ENCODE measurements around the gene EFTUD2. TPM values are rescaled to one million over a fixed set of nuclear protein-coding genes. Genes with fewer than 3 reads are reported as not detected.

The EFTUD2 gene
- total RNA-seq, 2 donors from 2014 or later: 56.0 to 88.0 TPM

GRCh38 chr17:44865231-44865660 is 34.0 kb downstream of the EFTUD2 start:
- intact Hi-C loops (cut with DNase I): loop anchor here (5.0 kb wide), 1 partner anchor 38 kb away; no protein-coding TSS in a partner anchor
- H3K27ac ChIP-seq: no peak overlapping the region
- no peak overlapping the region for H3K4me3 ChIP-seq
- H3K4me1 ChIP-seq (replicated peaks): no peaks in the 10 kb centered on the region
- H3K27me3 ChIP-seq (replicated peaks; ENCODE audit: insufficient read depth): no peaks in the 10 kb centered on the region
- WGBS: 13% methylated on average over 1 of the region's 1 CpG
- peak; percentile 62 for DNase-seq (ENCODE audit: low spot score)
- H3K36me3 ChIP-seq: peaks cover 0 to 1% of the 10 kb centered on the region in 2 donors
- H3K9me3 ChIP-seq: no peaks in the 10 kb centered on the region
- TF ChIP-seq POLR2AphosphoS5 (IDR thresholded peaks at IDR 0.05): peak; percentile 62
- peak; percentile 74 to 87 (median 81) for TF ChIP-seq CTCF (IDR thresholded peaks at IDR 0.05)
- TF ChIP-seq POLR2A (IDR thresholded peaks at IDR 0.05): no peak

- Histone ChIP-seq H3K27ac (peak overlapping the region in 1 of 2 donors; percentile 30), H3K36me3 (peaks cover 0 to 5% of the 10 kb centered on the region in 2 donors), H3K4me3 (no peak overlapping the region), H3K27me3 (replicated peaks; ENCODE audit: insufficient read depth) (no peaks in the 10 kb centered on the region), H3K4me1 (replicated peaks) (no peaks in the 10 kb centered on the region), H3K9me3 (no peaks in the 10 kb centered on the region)
- TF ChIP-seq POLR2AphosphoS5 (IDR thresholded peaks at IDR 0.05) (no peak), CTCF (IDR thresholded peaks at IDR 0.05) (no peak), POLR2A (IDR thresholded peaks at IDR 0.05) (no peak)
- DNase-seq (ENCODE audit: low spot score): no peak
- intact Hi-C loops (cut with DNase I): loop anchor here (5.0 kb wide), 1 partner anchor 38 kb away; no protein-coding TSS in a partner anchor
- WGBS: 66% methylated on average over 10 of the region's 10 CpGs
These were observed 34.4 kb downstream of the EFTUD2 start for GRCh38 chr17:44864831-44865230.

GRCh38 chr17:44863061-44863918 is 36.0 kb downstream of the EFTUD2 start:
- Histone ChIP-seq H3K27me3 (replicated peaks; ENCODE audit: insufficient read depth) (no peaks in the 10 kb centered on the region), H3K27ac (no peak overlapping the region), H3K36me3 (peaks cover 1 to 5% of the 10 kb centered on the region in 2 donors), H3K9me3 (no peaks in the 10 kb centered on the region), H3K4me1 (replicated peaks) (no peaks in the 10 kb centered on the region), H3K4me3 (no peak overlapping the region)
- intact Hi-C loops (cut with DNase I): no loop called here
- WGBS: 81% methylated on average over 12 of the region's 12 CpGs
- TF ChIP-seq POLR2A (IDR thresholded peaks at IDR 0.05) (no peak), POLR2AphosphoS5 (IDR thresholded peaks at IDR 0.05) (no peak), CTCF (IDR thresholded peaks at IDR 0.05) (no peak)
- no peak for DNase-seq (ENCODE audit: low spot score)

DNA sequence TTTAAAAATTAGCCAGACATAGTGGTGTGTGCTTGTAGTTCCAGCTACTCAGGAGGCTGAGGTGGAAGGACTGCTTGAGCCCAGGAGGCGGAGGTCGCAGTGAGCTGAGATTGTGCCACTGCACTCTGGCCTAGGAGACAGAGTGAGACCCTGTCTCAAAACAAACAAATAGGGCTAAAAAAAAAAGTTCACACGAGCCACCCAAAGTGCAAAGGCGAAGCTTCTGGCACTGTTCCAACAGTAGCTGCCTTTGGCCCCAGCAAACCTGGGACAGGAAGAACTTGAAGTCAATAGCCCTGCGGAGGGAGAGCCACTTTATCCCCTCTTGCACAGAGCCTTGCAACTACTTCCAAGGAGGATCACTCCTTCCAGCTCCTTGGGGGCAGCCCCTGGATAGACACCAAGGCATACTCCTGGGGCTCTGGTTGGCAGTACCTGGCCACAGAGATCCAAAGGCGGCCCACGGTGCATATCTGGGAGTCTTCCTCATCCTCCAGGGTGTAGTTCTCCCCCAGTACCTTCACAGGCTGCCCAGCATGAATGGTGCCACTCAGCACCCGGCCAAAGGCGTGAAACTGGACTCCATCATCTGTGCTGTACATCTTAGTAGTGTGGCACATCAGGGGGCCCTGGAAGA is 36.8 kb downstream of the EFTUD2 start:
- no peak for DNase-seq (ENCODE audit: low spot score)
- H3K27me3 ChIP-seq (replicated peaks; ENCODE audit: insufficient read depth): no peaks in the 10 kb centered on the region
- no peak overlapping the region for H3K4me3 ChIP-seq
- H3K27ac ChIP-seq: no peak overlapping the region
- intact Hi-C loops (cut with DNase I): no loop called here
- H3K36me3 ChIP-seq: peaks cover 5 to 8% of the 10 kb centered on the region in 2 donors
- H3K9me3 ChIP-seq: no peaks in the 10 kb centered on the region
- 85% methylated on average over 9 of the region's 9 CpGs for WGBS
- H3K4me1 ChIP-seq (replicated peaks): no peaks in the 10 kb centered on the region
- TF ChIP-seq POLR2A (IDR thresholded peaks at IDR 0.05) (no peak), CTCF (IDR thresholded peaks at IDR 0.05) (no peak), POLR2AphosphoS5 (IDR thresholded peaks at IDR 0.05) (no peak)
